Ascending aorta (tissue), 2 donors: ENCODE data around the gene CHD6. TPM values are rescaled to one million over a fixed set of nuclear protein-coding genes. Genes with fewer than 3 reads are reported as not detected.

ENCODE experiments used
- DNase-seq, 2 donors: peaks; one replicate each; pipeline ENCODE4 v3.0.0-alpha.2; 2019; ENCODE audit warnings: low spot score in 2 of 2
- H3K27ac ChIP-seq, 2 donors: fragments of 200-600 bp; sonication (generic); one replicate each; pipeline ENCODE4 v1.5.1; 2016 to 2017; ENCODE audit warnings: mild to moderate bottlenecking in 1 of 2
- H3K27me3 ChIP-seq: fragments of 200-600 bp; sonication (generic); one replicate; pipeline ENCODE4 v1.5.1; 2017
- H3K36me3 ChIP-seq, 2 donors: fragments of 200-600 bp; sonication (generic); one replicate each; pipeline ENCODE4 v1.5.1; 2016
- H3K4me1 ChIP-seq, 2 donors: fragments of 200-600 bp; sonication (generic); one replicate each; pipeline ENCODE4 v1.5.1; 2016 to 2017; ENCODE audit warnings: mild to moderate bottlenecking in 1 of 2
- H3K4me3 ChIP-seq, 2 donors: fragments of 200-600 bp; sonication (generic); one replicate each; pipeline ENCODE4 v1.5.1; 2016 to 2017; ENCODE audit warnings: mild to moderate bottlenecking in 1 of 2
- H3K9me3 ChIP-seq, 2 donors: fragments of 200-600 bp; sonication (generic); one replicate each; pipeline ENCODE4 v1.5.1; 2016
- CTCF ChIP-seq, 3 experiments: fragments of 200-600 bp in 2 of 3; fragments of 450-650 bp in 1 of 3; sonication (generic) in 2 of 3; IDR thresholded peaks; one replicate each; pipeline ENCODE4 v1.5.1; 2016 to 2019; ENCODE audit warnings: antibody characterized with exemption in 3 of 3, mild to moderate bottlenecking in 1 of 3, moderate library complexity in 1 of 3
- intact Hi-C: fragments of 100-400 bp; cut with DNase I; formaldehyde crosslinking; loops from one replicate; pipeline ENCODE4 v1.15.1; 2023
- total RNA-seq: library from RNA; depleted of rRNA; stranded (reverse); fragments of >200 nt; gene quantifications from one replicate; pipeline ENCODE4 v1.1.0, GENCODE V29; 2016

Gene CHD6, protein sequence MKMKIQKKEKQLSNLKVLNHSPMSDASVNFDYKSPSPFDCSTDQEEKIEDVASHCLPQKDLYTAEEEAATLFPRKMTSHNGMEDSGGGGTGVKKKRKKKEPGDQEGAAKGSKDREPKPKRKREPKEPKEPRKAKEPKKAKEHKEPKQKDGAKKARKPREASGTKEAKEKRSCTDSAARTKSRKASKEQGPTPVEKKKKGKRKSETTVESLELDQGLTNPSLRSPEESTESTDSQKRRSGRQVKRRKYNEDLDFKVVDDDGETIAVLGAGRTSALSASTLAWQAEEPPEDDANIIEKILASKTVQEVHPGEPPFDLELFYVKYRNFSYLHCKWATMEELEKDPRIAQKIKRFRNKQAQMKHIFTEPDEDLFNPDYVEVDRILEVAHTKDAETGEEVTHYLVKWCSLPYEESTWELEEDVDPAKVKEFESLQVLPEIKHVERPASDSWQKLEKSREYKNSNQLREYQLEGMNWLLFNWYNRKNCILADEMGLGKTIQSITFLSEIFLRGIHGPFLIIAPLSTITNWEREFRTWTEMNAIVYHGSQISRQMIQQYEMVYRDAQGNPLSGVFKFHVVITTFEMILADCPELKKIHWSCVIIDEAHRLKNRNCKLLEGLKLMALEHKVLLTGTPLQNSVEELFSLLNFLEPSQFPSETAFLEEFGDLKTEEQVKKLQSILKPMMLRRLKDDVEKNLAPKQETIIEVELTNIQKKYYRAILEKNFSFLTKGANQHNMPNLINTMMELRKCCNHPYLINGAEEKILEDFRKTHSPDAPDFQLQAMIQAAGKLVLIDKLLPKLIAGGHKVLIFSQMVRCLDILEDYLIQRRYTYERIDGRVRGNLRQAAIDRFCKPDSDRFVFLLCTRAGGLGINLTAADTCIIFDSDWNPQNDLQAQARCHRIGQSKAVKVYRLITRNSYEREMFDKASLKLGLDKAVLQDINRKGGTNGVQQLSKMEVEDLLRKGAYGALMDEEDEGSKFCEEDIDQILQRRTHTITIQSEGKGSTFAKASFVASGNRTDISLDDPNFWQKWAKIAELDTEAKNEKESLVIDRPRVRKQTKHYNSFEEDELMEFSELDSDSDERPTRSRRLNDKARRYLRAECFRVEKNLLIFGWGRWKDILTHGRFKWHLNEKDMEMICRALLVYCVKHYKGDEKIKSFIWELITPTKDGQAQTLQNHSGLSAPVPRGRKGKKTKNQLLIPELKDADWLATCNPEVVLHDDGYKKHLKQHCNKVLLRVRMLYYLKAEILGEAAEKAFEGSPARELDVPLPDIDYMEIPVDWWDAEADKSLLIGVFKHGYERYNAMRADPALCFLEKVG (N-terminal part only)
- total RNA-seq: 42.9 TPM

GRCh38 chr20:41617902-41618806 lies at the start of gene CHD6:
Gene CHD6 (minus strand): TSS chr20:41618377. CDS start chr20:41551337, 67,040 bp downstream.
- Histone ChIP-seq H3K9me3 (no peaks in the 10 kb centered on the region), H3K36me3 (no peaks in the 10 kb centered on the region), H3K4me3 (peak within 1 kb of the TSS; percentile 82 to 99), H3K27ac (peak within 1 kb of the TSS; percentile 79 to 85), H3K27me3 (no peaks in the 10 kb centered on the region), H3K4me1 (peaks cover 2 to 28% of the 10 kb centered on the region in 2 donors)
- peak; percentile 99 to 100 for DNase-seq
- intact Hi-C loops: loop anchor here (1.0 to 10.0 kb wide), 6 partner anchors 14 to 1839 kb away; partner anchors contain the start of genes PLCG1 and SRSF6
- no peak for TF ChIP-seq CTCF (IDR thresholded peaks at IDR 0.05)

GRCh38 chr20:41664584-41664983 lies 46.4 kb upstream of the CHD6 start:
- no peak for DNase-seq
- H3K36me3 ChIP-seq: no peaks in the 10 kb centered on the region
- no peak for TF ChIP-seq CTCF (IDR thresholded peaks at IDR 0.05)
- no peaks in the 10 kb centered on the region for H3K27me3 ChIP-seq
- H3K4me1 ChIP-seq: no peaks in the 10 kb centered on the region
- no peak overlapping the region for H3K27ac ChIP-seq
- H3K4me3 ChIP-seq: no peak overlapping the region
- intact Hi-C loops: no loop called here
- no peaks in the 10 kb centered on the region for H3K9me3 ChIP-seq

- Histone ChIP-seq H3K27me3 (no peaks in the 10 kb centered on the region), H3K4me3 (no peak overlapping the region), H3K9me3 (no peaks in the 10 kb centered on the region), H3K27ac (no peak overlapping the region), H3K4me1 (no peaks in the 10 kb centered on the region), H3K36me3 (no peaks in the 10 kb centered on the region)
- intact Hi-C loops: no loop called here
- no peak for DNase-seq
- no peak for TF ChIP-seq CTCF (IDR thresholded peaks at IDR 0.05)
Measured at GRCh38 chr20:41657655-41658054, 39.5 kb upstream of the CHD6 start.

GRCh38 chr20:41655962-41656618 lies 37.9 kb upstream of the CHD6 start:
- no peak overlapping the region for H3K27ac ChIP-seq
- no peaks in the 10 kb centered on the region for H3K27me3 ChIP-seq
- no peaks in the 10 kb centered on the region for H3K36me3 ChIP-seq
- H3K4me1 ChIP-seq: no peaks in the 10 kb centered on the region
- TF ChIP-seq CTCF (IDR thresholded peaks at IDR 0.05): no peak
- DNase-seq: no peak
- intact Hi-C loops: no loop called here
- H3K9me3 ChIP-seq: no peaks in the 10 kb centered on the region
- no peak overlapping the region for H3K4me3 ChIP-seq
